Gastrocnemius medialis (tissue), 4 donors: ENCODE measurements around the gene BNIP5.

ENCODE experiments used
- CTCF ChIP-seq, 5 experiments: fragments of 450-650 bp in 3 of 5; fragments of 200-600 bp in 2 of 5; sonication (generic) in 2 of 5; IDR thresholded peaks in 4 of 5; conservative IDR thresholded peaks in 1 of 5; 1 replicate in 4 of 5; 2 replicates in 1 of 5; pipeline ENCODE4 v1.5.1; 2016 to 2019; ENCODE audit warnings: antibody characterized with exemption in 5 of 5, mild to moderate bottlenecking in 3 of 5, moderate library complexity in 3 of 5
- POLR2A ChIP-seq, 2 donors: fragments of 450-650 bp; IDR thresholded peaks; one replicate each; pipeline ENCODE4 v1.6.1; 2017; ENCODE audit warnings: antibody characterized with exemption in 2 of 2, mild to moderate bottlenecking in 2 of 2, moderate library complexity in 2 of 2

- TF ChIP-seq CTCF (IDR thresholded peaks at IDR 0.05 in 4 of 5, conservative IDR thresholded peaks at IDR 0.05 in 1 of 5) (no peak), POLR2A (IDR thresholded peaks at IDR 0.05) (no peak)
Observed at GRCh38 chr6:36284359-36284758, 52.3 kb downstream of the BNIP5 start.
